GM04504 (cell line): ENCODE results near the gene MYO7B.

ENCODE experiments used
- DNase-seq: peaks from one replicate; pipeline ENCODE4 v3.0.0-alpha.2; 2012; ENCODE audit warnings: low read depth

Gene MYO7B

DNA sequence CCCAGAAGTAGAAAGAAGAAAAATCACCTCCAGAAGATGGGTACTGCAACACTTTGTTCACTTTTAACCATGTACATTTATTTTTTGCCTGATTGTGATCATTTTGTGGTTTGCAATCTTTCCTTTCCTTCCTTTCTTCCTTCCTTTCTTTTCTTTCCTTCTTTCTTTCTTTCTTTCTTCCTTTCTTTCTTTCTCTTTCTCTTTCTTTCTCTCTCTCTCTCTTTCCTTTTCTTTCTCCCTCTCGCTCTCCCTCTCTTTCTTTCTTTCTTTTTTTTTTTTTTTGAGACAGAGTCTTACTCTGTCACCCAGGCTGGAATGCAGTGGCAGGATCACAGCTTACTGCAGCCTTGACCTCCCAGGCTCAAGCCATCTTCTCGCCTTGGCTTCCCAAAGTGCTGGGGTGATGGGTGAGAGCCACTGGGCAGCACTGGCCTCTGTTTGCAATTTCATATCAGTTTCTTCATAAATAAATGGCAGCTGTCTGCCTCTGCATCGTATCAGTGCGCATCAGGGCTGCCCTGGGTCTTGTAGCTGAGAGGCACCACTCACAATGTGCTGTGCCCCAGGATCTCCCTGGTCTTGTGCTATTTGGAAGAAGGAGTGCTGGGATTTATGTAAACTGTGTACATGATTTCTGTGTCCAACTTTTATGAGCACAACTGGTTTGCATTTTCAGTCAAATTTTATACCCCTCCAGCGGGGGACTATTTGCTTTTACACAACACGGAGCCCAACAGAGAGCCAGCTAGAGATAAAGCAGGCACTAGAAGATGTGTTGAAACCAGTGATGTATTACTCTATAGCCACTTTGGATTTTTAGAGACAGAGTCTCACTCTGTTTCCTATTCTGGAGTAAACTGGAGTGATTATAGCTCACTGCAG lies 146.7 kb downstream of the MYO7B start:
- DNase-seq = no peak

DNA sequence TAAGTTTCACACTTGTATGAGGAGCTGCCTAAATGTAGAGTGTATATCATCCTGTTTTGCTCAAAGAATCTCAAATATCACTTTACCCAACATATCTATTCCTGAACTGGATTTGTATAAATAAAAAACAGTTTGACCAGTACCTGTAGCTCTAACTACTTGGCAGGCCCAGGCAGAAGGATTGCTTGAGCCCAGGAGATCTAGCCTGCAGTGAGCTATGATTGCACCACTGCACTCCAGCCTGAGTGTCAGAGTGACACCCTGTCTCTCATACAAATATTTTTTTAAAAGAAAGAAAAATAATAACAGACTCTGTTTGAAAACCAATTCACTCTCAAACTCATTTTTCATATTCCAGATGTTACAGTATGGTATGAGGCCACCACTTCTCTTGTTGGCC lies 147.6 kb downstream of the MYO7B start:
- no peak for DNase-seq

GRCh38 chr2:127683757-127684156 lies 148.3 kb downstream of the MYO7B start:
- DNase-seq = no peak

DNA sequence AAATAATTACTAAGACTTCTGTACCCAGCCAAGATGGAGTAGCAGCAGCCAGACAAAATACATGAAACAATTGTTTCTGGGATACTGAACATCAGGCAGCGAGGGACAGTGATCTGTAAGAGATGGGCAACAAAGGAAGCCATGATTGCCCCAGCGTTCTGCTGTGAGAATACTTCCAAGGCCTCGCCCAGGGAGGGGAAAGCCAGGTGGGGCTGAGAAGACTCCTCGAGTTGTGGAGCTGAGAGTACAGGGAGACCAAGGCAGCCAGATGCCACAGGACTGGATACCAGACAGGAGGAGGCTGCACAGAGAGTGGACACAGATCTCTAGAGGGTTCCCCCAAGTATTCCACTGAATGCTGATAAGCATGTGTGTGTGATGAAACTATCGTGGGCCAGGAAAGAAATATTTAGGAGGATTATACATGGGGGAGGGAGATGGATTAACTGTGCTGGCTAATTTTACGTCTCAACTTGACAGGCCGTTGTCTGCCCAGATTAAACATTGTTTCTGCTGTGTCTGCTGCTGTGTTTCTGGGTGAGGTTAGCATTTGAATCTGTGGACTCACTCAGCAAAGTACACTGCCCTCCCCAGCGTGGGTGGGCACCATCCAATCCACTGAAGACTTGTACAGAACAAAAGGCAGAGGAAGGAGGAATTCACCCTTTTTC lies 150.1 kb downstream of the MYO7B start:
- DNase-seq = no peak
